Upper lobe of left lung (tissue), 6 donors: ENCODE data around the gene C1orf146. TPM values are rescaled to one million over a fixed set of nuclear protein-coding genes. Genes with fewer than 3 reads are reported as not detected.

Experiments
- ATAC-seq, 2 donors: fragments of 200-7000 bp; cut with Tn5 transposase; one replicate each; pipeline ENCODE4 v1.9.1; 2022; ENCODE audit warnings: mild to moderate bottlenecking in 2 of 2, moderate library complexity in 2 of 2; ENCODE audit not compliant: low FRiP score in 2 of 2
- DNase-seq, 2 donors: peaks; one replicate each; pipeline ENCODE4 v3.0.0-alpha.2; 2019 to 2020
- H3K27ac ChIP-seq, 4 donors: fragments of 200-600 bp; sonication (generic); one replicate each; pipeline ENCODE4 v1.5.1; 2016 to 2019
- H3K27me3 ChIP-seq, 4 donors: fragments of 200-600 bp; sonication (generic); one replicate each; pipeline ENCODE4 v1.5.1; 2017 to 2019
- H3K36me3 ChIP-seq, 4 donors: fragments of 200-600 bp; sonication (generic); one replicate each; pipeline ENCODE4 v1.5.1; 2016 to 2019
- H3K4me1 ChIP-seq, 4 donors: fragments of 200-600 bp; sonication (generic); one replicate each; pipeline ENCODE4 v1.5.1; 2018 to 2019
- H3K4me3 ChIP-seq, 4 donors: fragments of 200-600 bp; sonication (generic); one replicate each; pipeline ENCODE4 v1.5.1; 2017 to 2019; ENCODE audit warnings: mild to moderate bottlenecking in 2 of 4, moderate library complexity in 1 of 4
- H3K9me3 ChIP-seq, 4 donors: fragments of 200-600 bp; sonication (generic); one replicate each; pipeline ENCODE4 v1.5.1; 2018 to 2019
- EP300 ChIP-seq, 4 donors: sonication (generic); formaldehyde crosslinking; IDR thresholded peaks; one replicate each; pipeline ENCODE4 v1.5.1; 2017; ENCODE audit warnings: antibody characterized with exemption in 4 of 4, control low read depth in 2 of 4
- POLR2A ChIP-seq, 4 donors: fragments of 450-650 bp; IDR thresholded peaks; one replicate each; pipeline ENCODE4 v1.5.1; 2016 to 2017; ENCODE audit warnings: antibody characterized with exemption in 4 of 4, mild to moderate bottlenecking in 2 of 4
- POLR2AphosphoS5 ChIP-seq, 2 donors: sonication (generic); formaldehyde crosslinking; IDR thresholded peaks; one replicate each; pipeline ENCODE4 v1.5.1; 2017; ENCODE audit warnings: antibody characterized with exemption in 2 of 2
- WGBS, 2 donors: methylation state at CpG; one replicate each; pipeline ENCODE4 v1.1.5; 2017 to 2018; 5-methylcytosine and 5-hydroxymethylcytosine counted together
- total RNA-seq, 6 donors: library from RNA; depleted of rRNA in 4 of 6; stranded (reverse); fragments of >200 nt in 4 of 6; gene quantifications; one replicate each; pipeline versions ENCODE4 v1.1.0 to v1.2.1, GENCODE V29; 2016 to 2021
- TF ChIP-seq, protein P1 (sequence below), 6 experiments: fragments of 450-650 bp in 4 of 6; fragments of 200-600 bp in 2 of 6; sonication (generic) in 2 of 6; IDR thresholded peaks; one replicate each; pipeline ENCODE4 v1.5.1; 2016 to 2019; ENCODE audit warnings: antibody characterized with exemption in 6 of 6
- donor health status: DM: no; HTN: no; CAD: no; lungs with moderate emphysema.
- donor health status: DM: no; HTN: yes; CAD: no; lungs with severe emphysema.

The C1orf146 gene
- total RNA-seq, 6 donors from 2014 or later, result not detected

DNA sequence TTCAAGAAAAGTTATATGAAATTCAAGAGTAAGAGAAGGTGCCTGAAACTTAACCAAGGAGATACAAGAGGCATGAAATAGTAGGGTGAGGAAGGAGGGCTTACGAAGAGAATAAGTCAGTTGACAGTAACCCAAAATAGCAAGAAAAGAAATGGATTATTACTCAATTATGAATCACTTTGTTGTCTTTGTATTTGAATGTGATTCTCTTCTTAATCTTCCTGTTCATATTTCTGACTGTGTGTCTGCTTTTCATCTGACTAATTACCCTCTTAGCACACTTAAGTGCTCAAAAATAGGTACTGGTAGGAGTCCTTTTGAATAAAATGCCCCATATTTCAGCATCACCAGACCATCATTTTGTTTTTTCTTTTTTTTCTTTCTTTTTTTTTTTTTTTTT, 41.6 kb downstream of the C1orf146 start:
- no peak overlapping the region for H3K4me3 ChIP-seq
- DNase-seq (no peak), ATAC-seq (no peak)
- WGBS, 2 donors, result 92 to 96% methylated on average over 1 of the region's 1 CpG
- TF ChIP-seq EP300 (IDR thresholded peaks at IDR 0.05) (no peak), POLR2A (IDR thresholded peaks at IDR 0.05) (no peak), POLR2AphosphoS5 (IDR thresholded peaks at IDR 0.05) (no peak)
- TF ChIP-seq, protein P1, sequence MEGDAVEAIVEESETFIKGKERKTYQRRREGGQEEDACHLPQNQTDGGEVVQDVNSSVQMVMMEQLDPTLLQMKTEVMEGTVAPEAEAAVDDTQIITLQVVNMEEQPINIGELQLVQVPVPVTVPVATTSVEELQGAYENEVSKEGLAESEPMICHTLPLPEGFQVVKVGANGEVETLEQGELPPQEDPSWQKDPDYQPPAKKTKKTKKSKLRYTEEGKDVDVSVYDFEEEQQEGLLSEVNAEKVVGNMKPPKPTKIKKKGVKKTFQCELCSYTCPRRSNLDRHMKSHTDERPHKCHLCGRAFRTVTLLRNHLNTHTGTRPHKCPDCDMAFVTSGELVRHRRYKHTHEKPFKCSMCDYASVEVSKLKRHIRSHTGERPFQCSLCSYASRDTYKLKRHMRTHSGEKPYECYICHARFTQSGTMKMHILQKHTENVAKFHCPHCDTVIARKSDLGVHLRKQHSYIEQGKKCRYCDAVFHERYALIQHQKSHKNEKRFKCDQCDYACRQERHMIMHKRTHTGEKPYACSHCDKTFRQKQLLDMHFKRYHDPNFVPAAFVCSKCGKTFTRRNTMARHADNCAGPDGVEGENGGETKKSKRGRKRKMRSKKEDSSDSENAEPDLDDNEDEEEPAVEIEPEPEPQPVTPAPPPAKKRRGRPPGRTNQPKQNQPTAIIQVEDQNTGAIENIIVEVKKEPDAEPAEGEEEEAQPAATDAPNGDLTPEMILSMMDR (IDR thresholded peaks at IDR 0.05), result no peak
- H3K27ac ChIP-seq, result no peak overlapping the region
- no peaks in the 10 kb centered on the region for H3K9me3 ChIP-seq
- H3K27me3 ChIP-seq, result no peaks in the 10 kb centered on the region
- H3K4me1 ChIP-seq, result no peaks in the 10 kb centered on the region
- H3K36me3 ChIP-seq, result peaks cover 0 to 39% (median 9%) of the 10 kb centered on the region in 4 donors

- no peak for DNase-seq
- peaks cover 0 to 50% (median 9%) of the 10 kb centered on the region in 4 donors for H3K36me3 ChIP-seq
- H3K4me1 ChIP-seq, result no peaks in the 10 kb centered on the region
- H3K4me3 ChIP-seq, result no peak overlapping the region
- TF ChIP-seq POLR2A (IDR thresholded peaks at IDR 0.05) (no peak), POLR2AphosphoS5 (IDR thresholded peaks at IDR 0.05) (no peak), EP300 (IDR thresholded peaks at IDR 0.05) (no peak)
- TF ChIP-seq, protein P1 (IDR thresholded peaks at IDR 0.05), result no peak
- WGBS, 2 donors, result 91 to 93% methylated on average over 3 of the region's 3 CpGs
- H3K27me3 ChIP-seq, result no peaks in the 10 kb centered on the region
- H3K9me3 ChIP-seq, result no peaks in the 10 kb centered on the region
- H3K27ac ChIP-seq, result no peak overlapping the region
- ATAC-seq, result no peak
Measured at GRCh38 chr1:92262516-92262915, 44.8 kb downstream of the C1orf146 start.

- H3K27ac ChIP-seq, result no peak overlapping the region
- no peak for DNase-seq
- TF ChIP-seq POLR2AphosphoS5 (IDR thresholded peaks at IDR 0.05), result no peak
- TF ChIP-seq EP300 (IDR thresholded peaks at IDR 0.05), result no peak
- TF ChIP-seq, protein P1 (IDR thresholded peaks at IDR 0.05), result no peak
- TF ChIP-seq POLR2A (IDR thresholded peaks at IDR 0.05), result no peak
- H3K9me3 ChIP-seq, result no peaks in the 10 kb centered on the region
- no peaks in the 10 kb centered on the region for H3K4me1 ChIP-seq
- WGBS, 2 donors, result 86 to 94% methylated on average over 1 of the region's 1 CpG
- no peaks in the 10 kb centered on the region for H3K27me3 ChIP-seq
- H3K36me3 ChIP-seq, result peaks cover 0 to 44% (median 2%) of the 10 kb centered on the region in 4 donors
- no peak overlapping the region for H3K4me3 ChIP-seq
- ATAC-seq, result no peak
Measured at GRCh38 chr1:92273039-92273438, 55.3 kb downstream of the C1orf146 start.

DNA sequence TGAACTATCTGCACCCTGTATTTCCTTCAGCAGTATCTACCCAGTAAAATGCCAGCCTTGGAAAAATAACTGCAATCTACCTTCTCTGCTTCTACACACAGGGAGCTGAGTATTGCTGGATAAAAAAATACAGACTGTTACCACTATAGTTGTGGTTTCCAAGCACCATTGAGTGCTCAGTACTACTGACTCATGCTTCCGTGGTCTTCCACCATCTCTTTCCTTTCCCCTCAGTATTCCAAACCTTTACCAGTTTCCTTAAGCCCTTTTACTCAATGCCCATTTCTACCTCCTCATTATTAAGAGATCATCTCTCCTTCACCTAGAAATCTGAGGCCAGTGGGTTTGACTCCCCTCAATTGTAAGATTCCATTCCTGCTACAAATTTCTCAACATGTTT, 57.2 kb downstream of the C1orf146 start:
- DNase-seq (no peak), ATAC-seq (no peak)
- WGBS, 2 donors, result 90 to 100% methylated on average over 1 of the region's 1 CpG
- H3K9me3 ChIP-seq, result no peaks in the 10 kb centered on the region
- no peak for TF ChIP-seq EP300 (IDR thresholded peaks at IDR 0.05)
- TF ChIP-seq POLR2AphosphoS5 (IDR thresholded peaks at IDR 0.05), result no peak
- TF ChIP-seq, protein P1 (IDR thresholded peaks at IDR 0.05), result no peak
- TF ChIP-seq POLR2A (IDR thresholded peaks at IDR 0.05), result no peak
- no peak overlapping the region for H3K27ac ChIP-seq
- H3K4me1 ChIP-seq, result no peaks in the 10 kb centered on the region
- H3K27me3 ChIP-seq, result no peaks in the 10 kb centered on the region
- H3K36me3 ChIP-seq, result peaks cover 0 to 45% (median 7%) of the 10 kb centered on the region in 4 donors
- no peak overlapping the region for H3K4me3 ChIP-seq

GRCh38 chr1:92276082-92276481, 58.4 kb downstream of the C1orf146 start:
- no peak for ATAC-seq
- Histone ChIP-seq H3K4me3 (no peak overlapping the region), H3K27ac (no peak overlapping the region), H3K27me3 (no peaks in the 10 kb centered on the region), H3K36me3 (peaks cover 0 to 46% (median 10%) of the 10 kb centered on the region in 4 donors), H3K4me1 (no peaks in the 10 kb centered on the region), H3K9me3 (no peaks in the 10 kb centered on the region)
- 96 to 99% methylated on average over 3 of the region's 3 CpGs for WGBS, 2 donors
- TF ChIP-seq EP300 (IDR thresholded peaks at IDR 0.05) (no peak), POLR2AphosphoS5 (IDR thresholded peaks at IDR 0.05) (no peak), POLR2A (IDR thresholded peaks at IDR 0.05) (no peak)
- TF ChIP-seq, protein P1 (IDR thresholded peaks at IDR 0.05), result no peak
- no peak for DNase-seq
